Hypothalamus (tissue), 51 donors: Measurements from ENCODE around the gene MCOLN1.

Experiments used
- DNase-seq, 51 donors: peaks; one replicate each; lab custom pipeline; 2025; lab: John Stamatoyannopoulos, UW

MCOLN1 gene

DNA sequence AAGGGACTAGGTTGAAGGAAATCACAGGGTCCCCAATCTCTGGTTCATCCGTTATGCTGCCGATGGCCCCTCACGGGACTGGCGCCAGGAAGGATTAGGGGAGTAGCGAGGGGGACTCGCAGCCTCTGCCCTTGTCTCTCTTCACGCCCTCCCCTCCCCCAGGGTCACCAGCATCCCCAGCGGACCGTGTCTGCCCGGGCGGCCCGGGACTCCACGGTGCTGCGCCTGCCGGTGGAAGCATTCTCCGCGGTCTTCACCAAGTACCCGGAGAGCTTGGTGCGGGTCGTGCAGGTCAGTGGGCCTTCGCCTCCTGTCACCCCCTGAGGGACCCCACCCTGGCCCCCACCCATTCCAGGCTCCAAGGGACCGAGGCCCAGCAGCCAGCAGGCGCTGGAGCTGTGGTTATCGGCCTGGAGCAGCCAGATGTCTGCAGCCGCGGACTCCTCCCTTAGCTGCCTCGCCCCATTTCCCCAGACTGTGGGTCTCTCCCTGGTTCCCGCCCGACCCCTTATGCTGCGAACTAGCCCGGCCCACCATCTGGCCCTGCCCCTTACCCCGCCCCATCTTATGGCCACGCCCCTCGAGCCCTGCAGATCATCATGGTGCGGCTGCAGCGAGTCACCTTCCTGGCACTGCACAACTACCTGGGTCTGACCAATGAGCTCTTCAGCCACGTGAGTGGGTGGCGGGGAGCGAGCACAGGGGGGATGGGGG, 18.5 kb downstream of the MCOLN1 start:
- no peak for DNase-seq

DNA sequence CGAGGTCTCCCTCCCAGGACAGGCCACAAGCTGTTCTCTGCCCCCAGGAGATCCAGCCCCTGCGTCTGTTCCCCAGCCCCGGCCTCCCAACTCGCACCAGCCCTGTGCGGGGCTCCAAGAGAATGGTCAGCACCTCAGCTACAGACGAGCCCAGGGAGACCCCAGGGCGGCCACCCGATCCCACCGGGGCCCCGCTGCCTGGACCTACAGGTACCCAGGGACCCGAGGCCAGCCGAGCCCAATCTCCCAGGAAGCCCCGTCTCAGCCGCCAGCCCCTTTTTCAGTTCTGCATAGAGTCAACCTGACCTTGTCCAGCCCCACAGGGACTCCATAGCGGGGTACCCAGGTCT, 19.0 kb downstream of the MCOLN1 start:
- DNase-seq: no peak

DNA sequence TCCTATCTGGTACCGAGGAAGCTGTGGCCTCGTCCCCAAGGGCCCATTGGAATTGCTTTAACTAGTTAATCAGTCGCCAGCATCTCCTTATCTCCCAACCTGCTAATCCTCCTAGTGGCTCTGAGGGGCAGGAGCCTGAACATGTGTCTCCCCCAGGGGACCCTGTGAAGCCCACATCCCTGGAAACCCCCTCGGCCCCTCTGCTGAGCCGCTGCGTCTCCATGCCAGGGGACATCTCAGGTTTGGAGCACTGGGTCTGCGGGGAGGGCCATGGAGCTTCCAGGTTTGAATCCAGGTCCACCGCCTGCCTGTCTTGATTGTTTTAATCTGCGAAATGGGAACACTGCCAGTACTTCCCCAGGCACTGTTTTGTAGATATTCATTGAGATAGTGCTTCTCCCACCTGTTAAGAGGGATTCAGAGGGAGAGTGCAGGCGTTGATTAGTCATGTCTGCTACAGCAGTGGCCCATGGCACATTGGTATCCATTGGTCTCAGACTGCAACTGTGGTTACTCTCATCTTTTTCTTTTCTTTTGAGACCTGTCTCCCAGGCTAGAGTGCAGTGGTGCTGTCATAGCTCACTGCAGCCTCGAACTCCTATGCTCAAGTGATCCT, 19.5 kb downstream of the MCOLN1 start:
- DNase-seq: no peak

DNA sequence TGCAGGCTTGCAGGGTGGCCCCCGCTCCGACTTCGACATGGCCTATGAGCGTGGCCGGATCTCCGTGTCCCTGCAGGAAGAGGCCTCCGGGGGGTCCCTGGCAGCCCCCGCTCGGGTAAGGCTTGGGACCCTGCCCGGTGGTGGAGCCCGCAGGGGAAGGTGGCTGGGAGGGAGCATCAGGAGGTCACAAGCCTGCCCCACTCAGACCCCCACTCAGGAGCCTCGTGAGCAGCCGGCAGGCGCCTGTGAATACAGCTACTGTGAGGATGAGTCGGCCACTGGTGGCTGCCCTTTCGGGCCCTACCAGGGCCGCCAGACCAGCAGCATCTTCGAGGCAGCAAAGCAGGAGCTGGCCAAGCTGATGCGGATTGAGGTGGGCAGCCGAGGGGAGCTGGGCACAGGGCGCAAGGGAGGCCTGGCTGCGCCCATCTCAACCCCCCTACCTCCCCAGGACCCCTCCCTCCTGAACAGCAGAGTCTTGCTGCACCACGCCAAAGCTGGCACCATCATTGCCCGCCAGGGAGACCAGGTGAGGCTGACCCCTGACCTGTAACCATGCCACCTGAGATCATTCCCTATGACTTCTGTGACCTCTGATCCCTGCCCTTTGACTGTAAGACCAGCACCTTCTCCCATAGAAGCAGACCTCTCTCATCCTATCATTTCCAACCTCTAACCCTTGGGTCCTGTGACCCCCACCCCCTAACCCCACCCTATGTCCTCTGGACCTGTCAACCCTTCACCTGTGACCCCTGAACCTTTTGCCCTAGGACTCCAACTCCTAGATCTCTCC, 20.3 kb downstream of the MCOLN1 start:
- DNase-seq: no peak

DNA sequence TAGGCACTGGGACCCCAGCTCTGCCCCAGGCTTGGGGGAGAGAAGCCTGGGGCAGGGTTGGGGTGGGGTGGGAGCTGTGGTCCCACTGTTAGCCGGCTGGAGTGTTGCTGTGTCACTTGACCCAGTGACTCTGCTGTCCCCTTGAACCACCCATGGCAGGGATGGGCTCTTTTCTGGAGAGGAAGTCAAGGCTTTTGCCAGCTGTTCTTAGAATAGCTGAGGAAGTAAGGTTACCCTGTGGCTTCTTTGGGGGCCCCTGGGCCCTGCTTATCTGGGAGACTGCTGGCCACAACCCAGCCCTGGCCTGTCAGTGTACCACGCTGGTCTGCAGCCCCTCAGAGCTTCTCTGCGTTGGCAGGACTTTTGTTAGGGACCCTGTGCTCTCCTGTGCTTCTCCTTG, 22.2 kb downstream of the MCOLN1 start:
- DNase-seq: peak in 5 of 51 donors; percentile 7 to 20 (median 9)

DNA sequence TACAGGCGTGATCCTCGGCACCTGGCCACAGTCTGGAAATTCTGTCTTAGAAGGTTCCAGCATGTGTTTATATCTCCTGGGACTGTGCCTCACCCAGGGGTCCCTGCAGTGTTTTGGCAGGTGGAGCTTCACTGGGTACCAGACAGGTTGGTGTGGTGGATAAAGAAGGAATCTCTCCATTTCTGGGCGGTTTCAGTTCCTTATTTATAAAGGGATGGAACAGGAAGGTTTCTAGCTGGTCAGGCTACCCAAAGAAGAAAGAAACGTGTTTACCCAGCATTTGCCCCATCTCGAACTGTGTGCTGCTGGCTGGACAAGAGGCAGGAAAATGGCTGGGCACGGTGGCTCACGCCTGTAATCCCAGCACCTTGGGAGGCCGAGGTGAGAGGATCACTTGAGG, 22.9 kb downstream of the MCOLN1 start:
- DNase-seq: no peak

DNA sequence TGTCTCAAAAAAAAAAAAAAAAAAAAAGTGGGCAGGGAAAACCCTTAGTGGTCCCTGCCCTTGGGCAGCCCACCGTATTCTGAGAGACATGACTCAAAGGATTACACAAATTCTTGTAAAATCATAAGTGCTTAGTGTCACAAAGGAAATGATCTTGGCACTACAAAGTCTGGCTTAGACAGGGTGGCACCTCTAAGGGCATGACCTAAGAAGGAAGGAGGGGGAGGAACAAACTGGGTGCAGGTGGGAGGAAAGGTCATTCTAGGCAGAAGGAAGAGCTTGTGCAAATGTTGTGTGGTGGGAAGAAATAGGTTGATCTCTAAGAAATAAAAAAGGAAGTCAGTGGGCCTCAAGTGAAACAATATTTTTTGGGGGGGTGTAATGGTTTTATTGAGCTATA, 23.5 kb downstream of the MCOLN1 start:
- no peak for DNase-seq

DNA sequence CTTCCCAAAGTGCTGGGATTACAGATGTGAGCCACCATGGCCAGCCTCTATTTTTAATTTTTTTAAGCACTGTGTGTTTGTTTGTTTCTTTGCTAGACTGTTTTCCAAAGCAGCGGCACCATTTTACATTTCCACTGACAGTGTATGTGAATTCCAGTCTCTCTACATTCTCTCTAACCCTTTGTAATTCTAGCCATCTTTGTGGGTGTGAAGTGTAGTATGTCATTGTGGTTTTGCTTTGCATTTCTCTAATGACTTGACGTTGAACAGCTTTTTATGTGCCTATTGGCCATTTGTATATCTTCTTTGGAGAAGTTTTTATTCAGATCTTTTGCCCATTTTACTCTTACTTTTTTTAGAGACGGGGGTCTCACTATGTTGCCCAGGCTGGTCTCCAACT, 24.7 kb downstream of the MCOLN1 start:
- no peak for DNase-seq

DNA sequence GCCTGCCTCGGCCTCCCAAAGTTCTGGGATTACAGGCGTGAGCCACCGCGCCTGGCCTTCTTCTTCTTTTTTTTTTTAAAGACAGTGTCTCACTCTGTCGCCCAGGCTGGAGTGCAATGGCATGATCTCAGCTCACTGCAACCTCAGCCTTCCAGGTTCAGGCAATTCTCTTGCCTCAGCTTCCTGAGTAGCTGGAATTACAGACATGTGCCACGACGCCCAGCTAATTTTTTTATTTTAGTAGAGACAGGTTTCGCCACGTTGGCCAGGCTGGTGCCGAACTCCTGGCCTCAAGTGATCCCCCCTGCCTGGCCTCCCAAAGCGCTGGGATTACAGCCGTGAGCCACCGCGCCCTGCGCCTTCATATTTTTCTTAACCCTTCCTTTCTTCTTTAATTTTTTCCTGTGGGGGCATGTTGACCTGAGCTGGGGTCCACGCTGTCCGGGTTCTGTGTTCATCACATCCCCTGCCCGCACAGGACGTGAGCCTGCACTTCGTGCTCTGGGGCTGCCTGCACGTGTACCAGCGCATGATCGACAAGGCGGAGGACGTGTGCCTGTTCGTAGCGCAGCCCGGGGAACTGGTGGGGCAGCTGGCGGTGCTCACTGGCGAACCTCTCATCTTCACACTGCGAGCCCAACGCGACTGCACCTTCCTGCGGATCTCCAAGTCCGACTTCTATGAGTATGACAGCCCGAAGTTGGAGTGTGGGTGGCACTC, 27.2 kb downstream of the MCOLN1 start:
- no peak for DNase-seq

DNA sequence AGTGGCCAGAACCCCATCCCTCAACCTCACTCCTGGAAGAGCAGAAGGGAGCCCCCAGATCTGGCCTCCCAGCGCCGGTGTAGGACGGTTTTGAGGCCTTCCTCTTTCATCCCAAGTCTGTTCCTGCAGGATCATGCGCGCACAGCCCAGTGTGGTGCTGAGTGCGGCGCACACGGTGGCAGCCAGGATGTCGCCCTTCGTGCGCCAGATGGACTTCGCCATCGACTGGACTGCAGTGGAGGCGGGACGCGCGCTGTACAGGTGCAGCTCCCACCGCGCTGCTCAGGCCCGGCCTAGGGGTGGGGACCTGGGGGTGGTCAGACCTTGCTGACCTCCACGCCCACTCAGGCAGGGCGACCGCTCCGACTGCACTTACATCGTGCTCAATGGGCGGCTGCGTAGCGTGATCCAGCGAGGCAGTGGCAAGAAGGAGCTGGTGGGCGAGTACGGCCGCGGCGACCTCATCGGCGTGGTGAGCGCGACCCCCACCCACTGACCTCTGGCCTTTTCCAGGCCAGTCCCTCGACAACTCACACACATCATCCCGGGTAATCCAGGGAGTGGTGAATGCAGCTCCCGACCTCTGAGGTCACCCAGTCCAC, 27.8 kb downstream of the MCOLN1 start:
- no peak for DNase-seq

DNA sequence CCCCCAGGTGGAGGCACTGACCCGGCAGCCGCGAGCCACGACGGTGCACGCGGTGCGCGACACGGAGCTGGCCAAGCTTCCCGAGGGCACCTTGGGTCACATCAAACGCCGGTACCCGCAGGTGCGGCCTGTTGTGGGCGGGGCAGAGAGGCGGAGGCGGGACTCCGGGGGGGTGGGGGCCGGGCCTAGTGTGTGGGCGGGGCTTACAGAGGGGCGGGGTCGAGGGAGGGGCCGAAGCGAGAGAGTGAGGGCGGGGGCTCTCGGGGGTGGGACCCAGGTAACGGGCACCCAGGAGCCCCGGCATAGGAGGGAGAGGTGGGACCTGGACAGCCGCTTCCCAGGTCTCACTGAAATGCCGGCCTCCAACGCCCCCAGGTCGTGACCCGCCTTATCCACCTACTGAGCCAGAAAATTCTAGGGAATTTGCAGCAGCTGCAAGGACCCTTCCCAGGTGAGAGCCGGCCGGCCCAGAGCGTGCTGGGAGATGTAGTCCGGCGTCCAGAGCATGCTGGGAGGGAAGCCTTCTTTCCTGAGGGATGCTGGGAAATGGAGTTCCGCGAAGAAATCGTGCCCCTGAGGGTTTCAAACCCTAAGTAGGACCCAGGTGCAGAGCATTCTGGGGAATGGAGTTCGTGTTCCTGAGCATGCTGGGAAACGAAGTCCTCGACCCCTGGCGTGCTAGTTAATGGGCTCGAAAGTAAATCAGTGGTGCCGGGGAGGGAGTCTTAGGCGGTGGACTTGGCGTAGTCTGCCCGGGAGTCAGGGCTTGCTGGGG, 28.8 kb downstream of the MCOLN1 start:
- DNase-seq: peak in 44 of 51 donors; percentile 4 to 83 (median 50)

DNA sequence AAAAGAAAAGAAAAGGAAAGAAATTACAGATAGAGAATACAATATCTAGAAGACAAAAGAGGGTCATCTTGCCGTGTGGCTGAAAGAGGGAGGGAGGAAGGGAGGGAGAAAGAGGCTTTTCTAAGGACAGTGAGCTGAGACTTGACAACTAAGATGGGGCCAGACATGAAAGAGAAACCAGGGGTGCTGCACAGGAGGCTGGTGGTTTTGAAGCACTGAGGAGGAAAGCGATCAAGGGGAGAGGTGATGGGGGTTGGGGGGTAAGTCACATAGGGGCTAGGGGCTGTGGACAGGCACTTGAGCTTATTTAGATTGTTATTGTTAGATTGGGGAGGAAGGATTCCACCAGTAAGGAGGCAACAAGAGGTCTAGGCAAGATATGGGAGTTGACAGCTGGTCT, 30.4 kb downstream of the MCOLN1 start:
- DNase-seq: no peak

DNA sequence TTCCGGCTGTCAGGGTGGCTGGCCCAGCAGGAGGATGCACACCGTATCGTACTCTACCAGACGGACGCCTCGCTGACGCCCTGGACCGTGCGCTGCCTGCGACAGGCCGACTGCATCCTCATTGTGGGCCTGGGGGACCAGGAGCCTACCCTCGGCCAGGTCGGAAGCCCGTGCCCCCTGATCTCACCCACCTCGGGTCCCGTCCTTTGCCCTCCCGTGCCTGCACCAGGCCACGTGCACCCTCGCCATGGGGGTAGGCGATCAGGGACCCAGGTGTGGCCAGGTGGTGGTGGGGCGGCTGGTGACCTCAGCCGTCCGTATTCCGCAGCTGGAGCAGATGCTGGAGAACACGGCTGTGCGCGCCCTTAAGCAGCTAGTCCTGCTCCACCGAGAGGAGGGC, 32.1 kb downstream of the MCOLN1 start:
- no peak for DNase-seq

DNA sequence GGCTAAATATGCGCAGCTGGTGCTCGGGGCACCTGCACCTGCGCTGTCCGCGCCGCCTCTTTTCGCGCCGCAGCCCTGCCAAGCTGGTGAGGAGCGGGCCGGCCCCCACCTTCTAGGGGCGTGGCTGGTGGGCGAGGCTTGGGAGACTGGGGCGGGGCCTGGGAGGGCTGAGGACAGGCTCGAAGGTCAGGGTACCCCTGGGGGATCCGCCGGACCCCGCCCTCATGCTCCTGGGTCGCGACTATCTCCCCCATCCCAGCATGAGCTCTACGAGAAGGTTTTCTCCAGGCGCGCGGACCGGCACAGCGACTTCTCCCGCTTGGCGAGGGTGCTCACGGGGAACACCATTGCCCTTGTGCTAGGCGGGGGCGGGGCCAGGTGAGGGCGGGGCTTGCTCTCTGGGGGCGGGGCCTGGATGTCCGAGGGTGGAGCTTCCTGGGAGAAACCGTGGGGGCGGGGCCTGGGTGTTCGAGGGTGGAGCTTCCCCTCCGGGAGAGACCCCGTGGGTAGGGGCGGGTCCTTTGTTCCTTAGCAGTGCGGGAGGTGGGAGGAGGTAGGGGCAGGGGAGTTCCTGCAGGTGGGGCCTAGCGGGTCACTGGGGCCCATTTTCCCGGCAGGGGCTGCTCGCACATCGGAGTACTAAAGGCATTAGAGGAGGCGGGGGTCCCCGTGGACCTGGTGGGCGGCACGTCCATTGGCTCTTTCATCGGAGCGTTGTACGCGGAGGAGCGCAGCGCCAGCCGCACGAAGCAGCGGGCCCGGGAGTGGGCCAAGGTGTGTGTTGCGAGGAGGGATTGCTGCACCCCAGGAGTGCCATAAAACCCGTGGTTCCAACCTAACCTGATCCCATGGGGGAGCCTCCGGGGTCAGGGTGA, 32.8 kb downstream of the MCOLN1 start:
- DNase-seq: peak in 1 of 51 donors; percentile 8

DNA sequence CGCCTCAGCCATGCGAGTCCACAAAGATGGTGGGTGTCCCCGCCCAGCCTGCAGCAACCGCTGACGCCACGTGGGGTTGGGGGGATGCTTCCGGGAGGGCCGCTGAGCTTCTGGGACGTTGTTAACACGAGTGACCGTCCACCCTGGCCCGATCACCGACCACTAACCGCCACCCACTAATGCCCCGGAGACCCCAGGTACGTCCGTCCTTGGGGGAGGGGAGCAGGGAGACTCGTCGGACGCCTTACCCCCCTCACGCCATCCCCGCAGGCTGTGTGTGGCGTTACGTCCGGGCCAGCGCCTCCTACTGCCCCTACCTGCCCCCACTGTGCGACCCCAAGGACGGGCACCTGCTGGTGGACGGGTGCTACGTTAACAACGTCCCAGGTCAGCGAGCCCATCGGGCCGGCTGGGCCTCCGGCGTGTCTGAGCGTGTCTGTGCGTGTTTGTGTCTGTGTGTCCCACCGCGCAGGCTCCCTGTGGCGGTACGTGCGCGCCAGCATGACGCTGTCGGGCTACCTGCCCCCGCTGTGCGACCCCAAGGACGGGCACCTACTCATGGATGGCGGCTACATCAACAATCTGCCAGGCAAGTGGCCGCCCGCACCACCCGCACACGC, 34.4 kb downstream of the MCOLN1 start:
- no peak for DNase-seq

DNA sequence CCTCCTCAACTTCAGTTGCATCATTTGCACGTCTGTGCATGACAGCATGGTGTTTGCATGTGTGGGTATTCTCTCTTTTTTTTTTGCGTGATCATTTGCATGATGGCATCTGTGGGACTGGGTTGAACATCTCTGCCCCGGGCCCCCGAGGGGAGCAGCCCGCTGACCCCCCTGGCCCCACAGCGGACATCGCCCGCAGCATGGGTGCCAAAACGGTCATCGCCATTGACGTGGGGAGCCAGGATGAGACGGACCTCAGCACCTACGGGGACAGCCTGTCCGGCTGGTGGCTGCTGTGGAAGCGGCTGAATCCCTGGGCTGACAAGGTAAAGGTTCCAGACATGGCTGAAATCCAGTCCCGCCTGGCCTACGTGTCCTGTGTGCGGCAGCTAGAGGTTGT, 36.2 kb downstream of the MCOLN1 start:
- no peak for DNase-seq

DNA sequence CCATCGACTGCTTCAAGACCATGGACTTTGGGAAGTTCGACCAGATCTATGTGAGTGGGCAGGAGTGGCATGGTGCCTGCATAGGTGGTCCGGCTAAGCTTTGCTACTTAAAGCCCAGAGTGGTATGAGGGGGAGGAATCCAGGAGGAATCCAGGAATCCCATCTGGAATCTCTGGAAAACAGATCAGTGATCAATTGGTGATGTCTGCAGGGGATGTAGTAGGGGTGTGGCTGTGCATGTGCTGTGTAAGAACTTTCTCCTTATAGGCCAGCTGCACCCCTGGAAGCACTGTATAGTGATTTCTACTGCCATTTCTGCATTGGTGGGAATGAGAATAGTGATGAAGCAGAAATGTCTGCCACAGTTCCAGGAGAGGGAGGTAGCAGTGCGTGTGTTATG, 36.7 kb downstream of the MCOLN1 start:
- DNase-seq: no peak

DNA sequence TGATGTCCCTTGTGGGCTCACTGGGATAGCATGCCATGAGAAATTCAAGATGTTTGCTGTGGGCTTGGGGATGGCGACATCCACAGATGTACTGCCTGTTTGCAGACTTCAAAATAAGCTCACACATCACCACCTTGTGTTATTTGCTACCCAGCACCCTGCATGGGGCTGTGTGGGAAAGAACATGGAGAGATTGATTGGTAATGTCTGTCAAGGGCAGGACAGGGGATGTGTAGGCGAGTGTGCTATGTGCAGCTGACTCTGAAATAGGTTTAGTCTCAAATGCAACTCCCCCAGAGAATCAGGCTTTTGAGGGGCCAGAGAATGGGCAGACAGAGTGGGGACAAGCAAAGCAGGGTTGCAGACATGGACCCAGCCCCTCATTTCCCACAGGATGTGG, 37.8 kb downstream of the MCOLN1 start:
- DNase-seq: no peak

DNA sequence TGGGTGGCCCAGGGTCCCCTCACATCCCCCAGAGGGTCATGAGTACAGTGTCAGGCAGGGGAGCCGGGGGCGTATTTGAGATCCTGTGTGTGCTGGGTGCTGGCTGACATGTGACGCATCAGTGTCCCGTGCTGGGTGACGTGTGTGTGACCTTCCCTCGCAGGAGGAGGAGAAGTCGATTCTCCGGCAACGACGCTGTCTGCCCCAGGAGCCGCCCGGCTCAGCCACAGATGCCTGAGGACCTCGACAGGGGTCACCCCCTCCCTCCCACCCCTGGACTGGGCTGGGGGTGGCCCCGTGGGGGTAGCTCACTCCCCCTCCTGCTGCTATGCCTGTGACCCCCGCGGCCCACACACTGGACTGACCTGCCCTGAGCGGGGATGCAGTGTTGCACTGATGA, 38.9 kb downstream of the MCOLN1 start:
- no peak for DNase-seq
